Right atrium auricular region (tissue), 2 donors: Measurements from ENCODE around the gene DGKD. TPM values are rescaled to one million over a fixed set of nuclear protein-coding genes. Genes with fewer than 3 reads are reported as not detected.

ENCODE experiments used
- DNase-seq: peaks from one replicate; pipeline ENCODE4 v3.0.0-alpha.2; 2019; ENCODE audit warnings: low spot score
- H3K27ac ChIP-seq, 2 donors: fragments of 200-600 bp; sonication (generic); 1 replicate in 1 of 2; 2 replicates in 1 of 2; pipeline ENCODE4 v1.5.1; 2016 to 2019
- H3K27me3 ChIP-seq, 2 donors: fragments of 200-600 bp; sonication (generic); one replicate each; pipeline versions ENCODE4 v1.5.1 to v1.6.0; 2017 to 2019
- H3K36me3 ChIP-seq: fragments of 200-600 bp; sonication (generic); one replicate; pipeline ENCODE4 v1.5.1; 2016
- H3K4me1 ChIP-seq, 2 donors: fragments of 200-600 bp; sonication (generic); one replicate each; pipeline versions ENCODE4 v1.5.1 to v1.6.0; 2017 to 2019
- H3K4me3 ChIP-seq, 2 donors: fragments of 200-600 bp; sonication (generic); 1 replicate in 1 of 2; 2 replicates in 1 of 2; pipeline ENCODE4 v1.5.1; 2017 to 2019; ENCODE audit warnings: mild to moderate bottlenecking in 1 of 2, moderate library complexity in 1 of 2
- H3K9me3 ChIP-seq, 2 donors: fragments of 200-600 bp; sonication (generic); one replicate each; pipeline ENCODE4 v1.5.1; 2019
- CTCF ChIP-seq, 2 donors: fragments of 200-600 bp; sonication (generic); IDR thresholded peaks; one replicate each; pipeline ENCODE4 v1.5.1; 2019; ENCODE audit warnings: antibody characterized with exemption in 2 of 2
- total RNA-seq, 2 donors: library from RNA; depleted of rRNA; stranded (reverse); fragments of >200 nt; gene quantifications; one replicate each; pipeline ENCODE4 v1.1.0, GENCODE V29; 2016

The DGKD gene
- total RNA-seq, 2 donors from 2014 or later = 18.4 to 40.1 TPM

- no peaks in the 10 kb centered on the region for H3K36me3 ChIP-seq
- no peaks in the 10 kb centered on the region for H3K27me3 ChIP-seq
- H3K27ac ChIP-seq = peak overlapping the region; percentile 44 to 93
- H3K4me1 ChIP-seq = peaks cover 0 to 78% of the 10 kb centered on the region in 2 donors
- no peaks in the 10 kb centered on the region for H3K9me3 ChIP-seq
- no peak for TF ChIP-seq CTCF (IDR thresholded peaks at IDR 0.05)
- DNase-seq = peak; percentile 30
- H3K4me3 ChIP-seq = no peak overlapping the region
Observed at GRCh38 chr2:233426619-233427342, 72.5 kb downstream of the DGKD start.

- no peaks in the 10 kb centered on the region for H3K36me3 ChIP-seq
- H3K4me3 ChIP-seq = no peak overlapping the region
- peaks cover 0 to 66% of the 10 kb centered on the region in 2 donors for H3K4me1 ChIP-seq
- no peaks in the 10 kb centered on the region for H3K27me3 ChIP-seq
- DNase-seq = no peak
- peak overlapping the region; percentile 81 to 93 for H3K27ac ChIP-seq
- H3K9me3 ChIP-seq = no peaks in the 10 kb centered on the region
- no peak for TF ChIP-seq CTCF (IDR thresholded peaks at IDR 0.05)
Observed at GRCh38 chr2:233428008-233428407, 73.7 kb downstream of the DGKD start.

- no peak for TF ChIP-seq CTCF (IDR thresholded peaks at IDR 0.05)
- DNase-seq = peak; percentile 43
- no peak overlapping the region for H3K4me3 ChIP-seq
- H3K9me3 ChIP-seq = no peaks in the 10 kb centered on the region
- peak overlapping the region; percentile 81 to 93 for H3K27ac ChIP-seq
- H3K27me3 ChIP-seq = no peaks in the 10 kb centered on the region
- peaks cover 0 to 63% of the 10 kb centered on the region in 2 donors for H3K4me1 ChIP-seq
- no peaks in the 10 kb centered on the region for H3K36me3 ChIP-seq
Observed at GRCh38 chr2:233428438-233428837, 74.1 kb downstream of the DGKD start.

- no peak for DNase-seq
- no peak for TF ChIP-seq CTCF (IDR thresholded peaks at IDR 0.05)
- peak overlapping the region; percentile 81 to 93 for H3K27ac ChIP-seq
- peaks cover 0 to 56% of the 10 kb centered on the region in 2 donors for H3K4me1 ChIP-seq
- H3K4me3 ChIP-seq = no peak overlapping the region
- no peaks in the 10 kb centered on the region for H3K9me3 ChIP-seq
- H3K36me3 ChIP-seq = no peaks in the 10 kb centered on the region
- no peaks in the 10 kb centered on the region for H3K27me3 ChIP-seq
Observed at GRCh38 chr2:233429175-233429897, 75.0 kb downstream of the DGKD start.

- Histone ChIP-seq H3K9me3 (no peaks in the 10 kb centered on the region), H3K4me3 (no peak overlapping the region), H3K4me1 (peaks cover 0 to 49% of the 10 kb centered on the region in 2 donors), H3K27me3 (no peaks in the 10 kb centered on the region), H3K36me3 (no peaks in the 10 kb centered on the region), H3K27ac (peak overlapping the region; percentile 81 to 93)
- DNase-seq = no peak
- TF ChIP-seq CTCF (IDR thresholded peaks at IDR 0.05) = no peak
Observed at GRCh38 chr2:233430081-233430480, 75.8 kb downstream of the DGKD start.
